GM12878 (cell line): Measurements from ENCODE around the gene YWHAQ. TPM values are rescaled to one million over a fixed set of nuclear protein-coding genes. Genes with fewer than 3 reads are reported as not detected.
A peak's percentile ranks its signal among the peaks of the same experiment; 100 is the strongest.

ENCODE experiments used
- ATAC-seq: fragments of 200-7000 bp; cut with Tn5 transposase; 3 replicates; pipeline ENCODE4 v1.9.1; 2020; ENCODE audit warnings: mild to moderate bottlenecking, moderate library complexity
- BruUV-seq: library from RNA; stranded (reverse); fragments of 400-500 nt; replicated peaks from 2 replicates; lab custom pipeline; 2021; lab: Mats Ljungman, UMichigan
- CTCF ChIA-PET: fragments of 300-600 bp; sonication (Branson Sonifier 250); formaldehyde crosslinking; extraction: SDS; loops from one replicate; lab custom pipeline; 2021; ENCODE audit warnings: inconsistent platforms; lab: Yijun Ruan, JAX
- POLR2A ChIA-PET: fragments of 350-600 bp; formaldehyde crosslinking; extraction: SDS; loops from one replicate; lab custom pipeline; 2021; ENCODE audit warnings: inconsistent platforms; lab: Charles Lee
- RAD21 ChIA-PET: fragments of 300-600 bp; sonication (Branson Sonifier 250); formaldehyde crosslinking; loops from one replicate; lab custom pipeline; 2023; ENCODE audit warnings: antibody characterized with exemption; ENCODE audit not compliant: unreplicated experiment; lab: Charles Lee
- SMC1A ChIA-PET: fragments of 300-600 bp; sonication (Branson Sonifier 250); formaldehyde crosslinking; loops from one replicate; lab custom pipeline; 2023; ENCODE audit not compliant: unreplicated experiment, uncharacterized antibody; lab: Charles Lee
- DNase-seq: peaks from one replicate; pipeline ENCODE4 v3.0.0-alpha.2; 2011; ENCODE audit warnings: low read depth, low spot score
- FAIRE-seq: peaks from 3 replicates; lab custom pipeline; 2011; peaks lifted over from hg19 to GRCh38; lab: Jason Lieb, UNC
- H2AFZ ChIP-seq: 2 replicates; pipeline ENCODE4 v1.6.0; 2011; ENCODE audit warnings: low read depth, low read length, control low read depth; ENCODE audit not compliant: control insufficient read depth
- H3K27ac ChIP-seq: 2 replicates; pipeline ENCODE4 v1.5.1; 2011; ENCODE audit warnings: control low read depth; ENCODE audit not compliant: control insufficient read depth, insufficient read depth
- H3K27me3 ChIP-seq, 2 experiments: replicated peaks in 1 of 2; 2 replicates each; pipeline versions ENCODE4 v1.6.0 to v1.6.1; 2011; ENCODE audit warnings: low read length in 1 of 2; ENCODE audit not compliant: control insufficient read depth in 2 of 2, insufficient read depth in 2 of 2
- H3K36me3 ChIP-seq, 2 experiments: 2 replicates each; pipeline ENCODE4 v1.5.1; 2011; ENCODE audit warnings: low read length in 1 of 2; ENCODE audit not compliant: control insufficient read depth in 2 of 2, insufficient read depth in 2 of 2
- H3K4me1 ChIP-seq: 2 replicates; pipeline ENCODE4 v1.6.1; 2011; ENCODE audit warnings: mild to moderate bottlenecking, low read length, moderate library complexity, mixed read lengths; ENCODE audit not compliant: control insufficient read depth, insufficient read depth
- H3K4me2 ChIP-seq: 2 replicates; pipeline ENCODE4 v1.6.0; 2011; ENCODE audit warnings: control low read depth; ENCODE audit not compliant: control insufficient read depth, insufficient read depth
- H3K4me3 ChIP-seq: fragments of 200-600 bp; sonication (generic); 2 replicates; pipeline ENCODE4 v1.5.1; 2016
- H3K79me2 ChIP-seq: 2 replicates; pipeline ENCODE4 v1.6.0; 2011; ENCODE audit warnings: low read length; ENCODE audit not compliant: control insufficient read depth, insufficient read depth
- H3K9ac ChIP-seq: 2 replicates; pipeline ENCODE4 v1.8.0; 2011; ENCODE audit warnings: low read length, control low read depth, mixed read lengths; ENCODE audit not compliant: control insufficient read depth, insufficient read depth
- H3K9me3 ChIP-seq: replicated peaks from 3 replicates; pipeline ENCODE4 v1.5.1; 2011; ENCODE audit warnings: mild to moderate bottlenecking, low read length; ENCODE audit not compliant: control insufficient read depth, insufficient read depth
- H4K20me1 ChIP-seq: 2 replicates; pipeline ENCODE4 v1.6.0; 2011; ENCODE audit not compliant: control insufficient read depth, insufficient read depth
- ASH2L ChIP-seq: fragments of 300-600, 200-600 bp; sonication (generic); IDR thresholded peaks from 2 replicates; pipeline ENCODE4 v1.6.1; 2017; ENCODE audit warnings: low read depth, mild to moderate bottlenecking, borderline replicate concordance
- CHD4 ChIP-seq: fragments of 200-600 bp; sonication (generic); IDR thresholded peaks from 2 replicates; pipeline ENCODE4 v1.6.1; 2016; ENCODE audit warnings: mild to moderate bottlenecking
- FOXM1 ChIP-seq: IDR thresholded peaks from 2 replicates; pipeline ENCODE4 v1.6.1; 2012; ENCODE audit warnings: low read depth, mild to moderate bottlenecking, inconsistent platforms, low read length, moderate library complexity
- HDAC6 ChIP-seq: fragments of 200-600 bp; sonication (generic); IDR thresholded peaks from one replicate; pipeline ENCODE4 v1.8.0; 2017; ENCODE audit warnings: antibody characterized with exemption; ENCODE audit not compliant: unreplicated experiment
- IKZF1 ChIP-seq: fragments of 450-650 bp; conservative IDR thresholded peaks from 2 replicates; pipeline ENCODE4 v1.6.1; 2017; ENCODE audit warnings: antibody characterized with exemption, mild to moderate bottlenecking
- MYB ChIP-seq: fragments of 150-350 bp; IDR thresholded peaks from 2 replicates; pipeline ENCODE4 v1.6.1; 2014; ENCODE audit warnings: mild to moderate bottlenecking, low read depth, low read length, borderline replicate concordance
- MYC ChIP-seq: IDR thresholded peaks from 2 replicates; pipeline ENCODE4 v1.6.1; 2011; ENCODE audit warnings: mild to moderate bottlenecking, low read length, moderate library complexity, inconsistent platforms; ENCODE audit not compliant: insufficient read depth, insufficient replicate concordance, insufficient read length, severe bottlenecking
- NKRF ChIP-seq: fragments of 450-650 bp; conservative IDR thresholded peaks from 2 replicates; pipeline ENCODE4 v1.6.1; 2017; ENCODE audit warnings: mild to moderate bottlenecking, moderate library complexity
- PML ChIP-seq: IDR thresholded peaks from 2 replicates; pipeline ENCODE4 v1.6.1; 2012; ENCODE audit warnings: low read length, inconsistent platforms
- SIN3A ChIP-seq: IDR thresholded peaks from 2 replicates; pipeline ENCODE4 v1.6.1; 2012; ENCODE audit warnings: low read depth, low read length, improper control_type of control experiment
- SREBF2 ChIP-seq: IDR thresholded peaks from 2 replicates; pipeline ENCODE4 v1.6.1; 2012; ENCODE audit warnings: mild to moderate bottlenecking, low read length
- TCF12 ChIP-seq: IDR thresholded peaks from 2 replicates; pipeline ENCODE4 v1.6.1; 2011; ENCODE audit warnings: low read depth, mild to moderate bottlenecking, low read length
- ZNF217 ChIP-seq: fragments of 450-650 bp; IDR thresholded peaks from 2 replicates; pipeline ENCODE4 v1.6.1; 2017; ENCODE audit warnings: antibody characterized with exemption, mild to moderate bottlenecking
- ZNF274 ChIP-seq: IDR thresholded peaks from one replicate; pipeline ENCODE4 v1.8.0; 2011; ENCODE audit not compliant: insufficient read length, insufficient read depth
- ZSCAN29 ChIP-seq: fragments of 450-650 bp; IDR thresholded peaks from 2 replicates; pipeline ENCODE4 v1.6.1; 2017; ENCODE audit warnings: mild to moderate bottlenecking, moderate library complexity
- WGBS: methylation state at CpG from one replicate; pipeline ENCODE4 v1.1.6; 2016; ENCODE audit warnings: low lambda C conversion rate; ENCODE audit not compliant: insufficient replicate concordance, insufficient coverage; ENCODE audit errors: missing lambda C conversion rate; 5-methylcytosine and 5-hydroxymethylcytosine counted together
- in situ Hi-C: fragments of 300-500 bp; cut with MboI; formaldehyde crosslinking; loops from 9 replicates; pipeline ENCODE4 v1.14.3; 2018; ENCODE audit warnings: mixed read lengths
- intact Hi-C: fragments of 100-400 bp; cut with micrococcal nuclease; formaldehyde crosslinking; loops from one replicate; pipeline ENCODE4 v1.14.2; 2022; ENCODE audit not compliant: unreplicated experiment
- polyA plus RNA-seq, 11 experiments: library from polyadenylated mRNA; depleted of rRNA in 4 of 11; unstranded in 6 of 11; stranded (reverse) in 5 of 11; fragments of >200 nt; fragmentation: Nextera tagmentation in 4 of 11; fragmentation: Illumina TruSeq in 1 of 11; extraction: Ambion mirVana in 4 of 11; extraction: Trizol in 1 of 11; gene quantifications; 1 replicate in 1 of 11; 2 replicates in 10 of 11; pipeline versions ENCODE4 v1.2.1 to v1.2.3, GENCODE V29; 2011 to 2016; ENCODE audit warnings: inconsistent platforms in 2 of 11, missing spikeins in 2 of 11, low read depth in 1 of 11
- total RNA-seq, 4 experiments: library from RNA; depleted of rRNA in 3 of 4; stranded (reverse); fragments of >200 nt in 3 of 4; fragmentation: Illumina TruSeq in 1 of 4; extraction: Trizol in 1 of 4; gene quantifications; 2 replicates each; pipeline versions ENCODE4 v1.2.1 to v1.2.3, GENCODE V29; 2013 to 2021
- TF ChIP-seq, protein P1 (sequence below): IDR thresholded peaks from 2 replicates; pipeline ENCODE4 v1.6.1; 2011; ENCODE audit warnings: mild to moderate bottlenecking, low read depth, low read length, moderate library complexity; ENCODE audit not compliant: insufficient replicate concordance

The YWHAQ gene
- total and polyA plus RNA-seq, 10 of the 15 experiments (the other 5 are each of a cell fraction or from before 2014, with no cell fraction given) = 63.0 to 515 (median 219) TPM

DNA sequence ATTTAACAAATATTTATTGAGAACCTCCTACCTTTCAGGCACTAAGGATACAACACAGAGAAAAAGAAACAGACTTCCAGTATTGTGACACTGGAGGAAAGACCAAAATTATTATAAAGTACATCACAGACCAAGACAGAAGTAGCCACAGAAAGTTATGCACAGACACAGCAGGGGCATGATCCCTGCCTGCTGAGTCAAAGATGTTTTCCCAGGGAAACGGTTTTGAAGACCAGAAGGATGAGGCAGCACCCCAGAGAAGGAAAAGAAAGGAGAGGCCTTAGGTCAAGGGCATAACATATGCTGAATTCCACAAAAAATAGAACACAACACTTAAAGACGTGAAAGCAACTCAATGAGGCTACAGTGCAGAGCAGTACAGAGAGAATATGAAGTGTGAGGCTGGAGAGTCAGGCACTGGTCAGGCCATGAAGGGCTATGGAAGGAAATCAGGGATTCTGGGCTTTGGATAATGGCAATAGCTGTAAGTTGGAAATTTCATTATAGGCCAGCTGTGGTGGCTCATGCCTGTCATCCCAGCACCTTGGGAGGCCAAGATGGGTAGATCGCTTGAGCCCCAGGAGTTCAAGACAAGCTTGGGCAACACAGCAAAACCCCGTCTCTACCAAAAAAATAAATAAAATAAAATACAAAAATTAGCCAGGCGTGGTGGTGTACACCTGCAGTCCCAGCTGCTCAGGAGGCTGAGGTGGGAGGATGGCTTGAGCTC, 83.4 kb downstream of the YWHAQ start (continued):
- TF ChIP-seq NKRF = no peak

DNA sequence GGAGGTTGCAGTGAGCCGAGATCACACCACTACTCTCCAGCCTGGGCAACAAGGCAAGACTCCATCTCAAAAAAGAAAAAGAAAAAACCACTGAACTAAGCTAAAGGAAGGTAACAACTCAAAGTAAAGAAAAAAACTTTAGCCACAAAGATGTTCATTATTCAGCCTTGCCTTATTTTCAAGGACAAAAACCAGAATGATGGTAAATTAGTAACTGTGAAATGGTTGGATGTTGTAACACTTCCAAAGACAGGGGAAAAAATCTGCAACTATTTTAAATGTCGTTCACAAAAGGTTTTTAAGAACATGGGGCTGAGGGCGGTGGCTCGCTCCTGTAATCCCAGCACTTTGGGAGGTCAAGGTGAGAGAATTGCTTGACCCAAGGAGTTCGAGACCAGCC, 85.3 kb downstream of the YWHAQ start:
- Histone ChIP-seq H3K9me3 (no peaks in the 10 kb centered on the region), H4K20me1 (no peaks in the 10 kb centered on the region), H3K4me2 (no peak overlapping the region; the same call in 1 of the 2 replicates), H3K79me2 (peaks cover 82% of the 10 kb centered on the region), H2AFZ (no peak overlapping the region), H3K36me3 (no peaks in the 10 kb centered on the region)
- DNase-seq (no peak), ATAC-seq (no peak)
- intact Hi-C loops = no loop called here
- RAD21 ChIA-PET = interaction anchor here (1.1 kb wide), 1 partner anchor 10 kb away, joined by 3 read pairs; no protein-coding TSS in a partner anchor
- SMC1A ChIA-PET = interaction anchor here (0.9 to 1.3 kb wide), 4 partner anchors 9 to 23 kb away, joined by 3 to 4 read pairs (median 4); no protein-coding TSS in a partner anchor
- POLR2A ChIA-PET = interaction anchor here (0.7 to 1.3 kb wide), 4 partner anchors 9 to 149 kb away, joined by 3 to 6 read pairs (median 4); no protein-coding TSS in a partner anchor
- TF ChIP-seq, protein P1, sequence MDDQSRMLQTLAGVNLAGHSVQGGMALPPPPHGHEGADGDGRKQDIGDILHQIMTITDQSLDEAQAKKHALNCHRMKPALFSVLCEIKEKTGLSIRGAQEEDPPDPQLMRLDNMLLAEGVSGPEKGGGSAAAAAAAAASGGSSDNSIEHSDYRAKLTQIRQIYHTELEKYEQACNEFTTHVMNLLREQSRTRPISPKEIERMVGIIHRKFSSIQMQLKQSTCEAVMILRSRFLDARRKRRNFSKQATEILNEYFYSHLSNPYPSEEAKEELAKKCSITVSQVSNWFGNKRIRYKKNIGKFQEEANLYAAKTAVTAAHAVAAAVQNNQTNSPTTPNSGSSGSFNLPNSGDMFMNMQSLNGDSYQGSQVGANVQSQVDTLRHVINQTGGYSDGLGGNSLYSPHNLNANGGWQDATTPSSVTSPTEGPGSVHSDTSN = no peak
- TF ChIP-seq TCF12 = no peak
- no peak for TF ChIP-seq ZNF274
- no peak for TF ChIP-seq MYC
- no peak for TF ChIP-seq MYB
- TF ChIP-seq CHD4 = no peak
- no peak for TF ChIP-seq SREBF2
- no peak for TF ChIP-seq ASH2L
- no peak for TF ChIP-seq NKRF
- no peak for TF ChIP-seq IKZF1
- no peak for TF ChIP-seq HDAC6
- TF ChIP-seq SIN3A = no peak
- TF ChIP-seq FOXM1 = no peak
- no peak for TF ChIP-seq PML
- TF ChIP-seq ZSCAN29 = no peak
- TF ChIP-seq ZNF217 = no peak
- TF ChIP-seq, all 136 proteins: peak for 0
- no TSS peak for BruUV-seq
- 89% methylated on average over 5 of the region's 5 CpGs for WGBS
- H3K9ac ChIP-seq = no peak overlapping the region
- H3K4me3 ChIP-seq = no peak overlapping the region
- no peak for FAIRE-seq
- 0 out of 2 replicates have a peak overlapping the region, but pooled peaks have one; percentile 20 for H3K27ac ChIP-seq
- peaks cover 68% of the 10 kb centered on the region for H3K4me1 ChIP-seq
- CTCF ChIA-PET = interaction anchor here (3.4 kb wide), 1 partner anchor 11 kb away, joined by 10 read pairs; the partner anchor contains the start of gene ADAM17
- H3K27me3 ChIP-seq = no peaks in the 10 kb centered on the region
- in situ Hi-C loops = no loop called here
